Endodermal cell (in vitro differentiated cells): ENCODE data around the gene ITPK1. TPM values are rescaled to one million over a fixed set of nuclear protein-coding genes. Genes with fewer than 3 reads are reported as not detected.

Experiments
- DNase-seq: peaks from one replicate; pipeline ENCODE4 v3.0.0-alpha.2; 2017
- H3K27ac ChIP-seq: 2 replicates; pipeline ENCODE4 v1.5.1; 2013; ENCODE audit warnings: mild to moderate bottlenecking, low read depth, low read length, moderate library complexity
- H3K27me3 ChIP-seq: 2 replicates; pipeline ENCODE4 v1.6.1; 2013; ENCODE audit warnings: mild to moderate bottlenecking, low read length, moderate library complexity; ENCODE audit not compliant: insufficient read depth, control insufficient read depth, poor library complexity, severe bottlenecking
- H3K36me3 ChIP-seq: 2 replicates; pipeline ENCODE4 v1.7.0; 2013; ENCODE audit warnings: mild to moderate bottlenecking, low read length, moderate library complexity; ENCODE audit not compliant: control insufficient read depth, insufficient read depth
- H3K4me1 ChIP-seq: one replicate; pipeline ENCODE4 v1.7.0; 2013; ENCODE audit warnings: low read length; ENCODE audit not compliant: control insufficient read depth, insufficient read depth
- H3K4me3 ChIP-seq: 2 replicates; pipeline ENCODE4 v1.5.1; 2013; ENCODE audit warnings: mild to moderate bottlenecking, low read length, moderate library complexity
- H3K9ac ChIP-seq: 2 replicates; pipeline ENCODE4 v1.6.1; 2013; ENCODE audit warnings: mild to moderate bottlenecking, low read length, moderate library complexity; ENCODE audit not compliant: poor library complexity, severe bottlenecking; ENCODE audit errors: extremely low read depth
- H3K9me3 ChIP-seq: 2 replicates; pipeline ENCODE4 v1.6.1; 2013; ENCODE audit warnings: mild to moderate bottlenecking, low read length, moderate library complexity; ENCODE audit not compliant: control insufficient read depth
- H3K27ac Mint-ChIP-seq: 2 replicates; pipeline ENCODE4 v1.8.0; 2020; ENCODE audit warnings: mixed read lengths
- H3K27me3 Mint-ChIP-seq: 2 replicates; pipeline ENCODE4 v1.8.0; 2021; ENCODE audit warnings: mild to moderate bottlenecking, mixed read lengths; ENCODE audit not compliant: insufficient read depth
- H3K36me3 Mint-ChIP-seq: 2 replicates; pipeline ENCODE4 v1.8.0; 2020; ENCODE audit warnings: low read depth, mixed read lengths
- H3K4me1 Mint-ChIP-seq: 2 replicates; pipeline ENCODE4 v1.8.0; 2020; ENCODE audit warnings: mixed read lengths
- H3K4me3 Mint-ChIP-seq: 2 replicates; pipeline ENCODE4 v1.8.0; 2020; ENCODE audit warnings: mild to moderate bottlenecking, moderate library complexity, mixed read lengths
- H3K9me3 Mint-ChIP-seq: 2 replicates; pipeline ENCODE4 v1.8.0; 2020; ENCODE audit warnings: mild to moderate bottlenecking, mixed read lengths
- WGBS, 2 experiments: methylation state at CpG; one replicate each; pipeline versions ENCODE4 v1.1.5 to v1.1.7; 2013; ENCODE audit warnings: missing lambda C conversion rate in 2 of 2, mixed read lengths in 1 of 2; ENCODE audit not compliant: insufficient coverage in 1 of 2, insufficient read length in 1 of 2; 5-methylcytosine and 5-hydroxymethylcytosine counted together
- total RNA-seq, 2 donors: library from RNA; stranded (reverse); fragmentation: NEBNext Ultra II Directional in 1 of 2; extraction: Animal tissue kit (Norgen Biotek cat#: 25700) in 1 of 2; gene quantifications; 2 replicates in 1 of 2; 3 replicates in 1 of 2; pipeline ENCODE4 v1.2.1, GENCODE V29; 2021
- TF ChIP-seq, protein P1 (sequence below): fragments of 200-600 bp; sonication (generic); conservative IDR thresholded peaks from 2 replicates; pipeline ENCODE4 v1.5.0; 2021; ENCODE audit warnings: antibody characterized with exemption, mild to moderate bottlenecking

The ITPK1 gene
- total RNA-seq, 2 donors from 2014 or later = 59.9 to 66.9 TPM

- 89 to 91% methylated on average over 11 to 16 of the region's 16 CpGs for WGBS, 2 experiments
- Mint-ChIP-seq H3K4me1 (peaks cover 43% of the 10 kb centered on the region), H3K9me3 (no peaks in the 10 kb centered on the region), H3K27ac (peak overlapping the region; percentile 35), H3K4me3 (no peak overlapping the region), H3K27me3 (no peaks in the 10 kb centered on the region), H3K36me3 (peaks cover 4% of the 10 kb centered on the region)
- no peak overlapping the region for H3K9ac ChIP-seq
- no peak overlapping the region for H3K4me3 ChIP-seq
- no peaks in the 10 kb centered on the region for H3K36me3 ChIP-seq
- no peak overlapping the region for H3K27ac ChIP-seq
- H3K27me3 ChIP-seq = no peaks in the 10 kb centered on the region
- H3K4me1 ChIP-seq = peaks cover 37% of the 10 kb centered on the region
- H3K9me3 ChIP-seq = no peaks in the 10 kb centered on the region
- TF ChIP-seq, protein P1, sequence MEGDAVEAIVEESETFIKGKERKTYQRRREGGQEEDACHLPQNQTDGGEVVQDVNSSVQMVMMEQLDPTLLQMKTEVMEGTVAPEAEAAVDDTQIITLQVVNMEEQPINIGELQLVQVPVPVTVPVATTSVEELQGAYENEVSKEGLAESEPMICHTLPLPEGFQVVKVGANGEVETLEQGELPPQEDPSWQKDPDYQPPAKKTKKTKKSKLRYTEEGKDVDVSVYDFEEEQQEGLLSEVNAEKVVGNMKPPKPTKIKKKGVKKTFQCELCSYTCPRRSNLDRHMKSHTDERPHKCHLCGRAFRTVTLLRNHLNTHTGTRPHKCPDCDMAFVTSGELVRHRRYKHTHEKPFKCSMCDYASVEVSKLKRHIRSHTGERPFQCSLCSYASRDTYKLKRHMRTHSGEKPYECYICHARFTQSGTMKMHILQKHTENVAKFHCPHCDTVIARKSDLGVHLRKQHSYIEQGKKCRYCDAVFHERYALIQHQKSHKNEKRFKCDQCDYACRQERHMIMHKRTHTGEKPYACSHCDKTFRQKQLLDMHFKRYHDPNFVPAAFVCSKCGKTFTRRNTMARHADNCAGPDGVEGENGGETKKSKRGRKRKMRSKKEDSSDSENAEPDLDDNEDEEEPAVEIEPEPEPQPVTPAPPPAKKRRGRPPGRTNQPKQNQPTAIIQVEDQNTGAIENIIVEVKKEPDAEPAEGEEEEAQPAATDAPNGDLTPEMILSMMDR = no peak
- DNase-seq = no peak
Observed at GRCh38 chr14:93045965-93046704, 69.6 kb downstream of the ITPK1 start.

DNA sequence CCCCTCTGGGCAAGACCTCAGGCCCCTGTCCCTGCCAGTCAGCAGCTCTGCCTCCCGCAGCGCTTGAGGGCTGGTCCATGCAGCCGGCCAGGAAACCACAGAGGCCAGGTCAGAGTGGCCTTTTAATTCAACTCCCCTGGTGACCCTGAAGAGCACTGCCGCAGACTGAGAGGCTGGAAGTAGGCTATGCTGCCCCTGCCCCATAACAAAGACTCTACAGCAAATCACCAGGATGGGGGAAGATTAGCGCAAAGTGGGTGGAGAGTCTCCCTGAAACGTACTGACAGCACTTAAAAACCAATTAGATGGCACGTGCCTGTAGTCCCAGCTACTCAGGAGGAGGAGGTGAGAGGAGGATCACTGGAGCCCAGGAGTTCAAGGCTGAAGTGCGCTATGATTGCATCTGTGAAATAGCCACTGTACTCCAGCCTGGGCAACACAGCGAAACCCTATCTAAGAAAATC lies 70.5 kb downstream of the ITPK1 start:
- Histone ChIP-seq H3K27ac (no peak overlapping the region), H3K36me3 (no peaks in the 10 kb centered on the region), H3K9ac (no peak overlapping the region), H3K4me1 (peaks cover 37% of the 10 kb centered on the region), H3K27me3 (no peaks in the 10 kb centered on the region), H3K4me3 (no peak overlapping the region), H3K9me3 (no peaks in the 10 kb centered on the region)
- H3K9me3 Mint-ChIP-seq = no peaks in the 10 kb centered on the region
- peaks cover 52% of the 10 kb centered on the region for H3K4me1 Mint-ChIP-seq
- TF ChIP-seq, protein P1 = no peak
- no peak overlapping the region for H3K4me3 Mint-ChIP-seq
- no peaks in the 10 kb centered on the region for H3K27me3 Mint-ChIP-seq
- DNase-seq = peak; percentile 89
- H3K36me3 Mint-ChIP-seq = peaks cover 4% of the 10 kb centered on the region
- WGBS, 2 experiments = 34 to 37% methylated on average over 6 to 9 of the region's 9 CpGs
- H3K27ac Mint-ChIP-seq = peak overlapping the region; percentile 87

DNA sequence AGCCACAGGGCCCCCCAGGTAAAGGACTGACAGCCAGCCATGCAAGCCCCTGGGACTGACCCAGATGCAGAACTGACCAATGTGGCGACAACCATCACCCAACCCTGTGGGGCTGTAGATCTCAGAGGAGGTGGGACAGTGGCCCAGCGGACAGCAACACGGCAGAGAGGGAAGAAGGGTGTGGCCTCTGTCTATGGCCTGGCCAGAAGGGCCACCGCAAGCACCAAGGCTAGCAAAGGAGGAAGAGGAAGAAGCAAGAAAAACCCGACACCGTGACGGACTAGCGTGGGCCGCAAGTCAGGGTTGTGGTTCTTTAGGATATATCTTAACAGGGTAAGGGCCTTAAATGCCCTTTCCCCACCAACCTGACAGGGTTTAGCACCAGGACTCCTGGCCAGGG lies 71.2 kb downstream of the ITPK1 start:
- no peak for DNase-seq
- Histone ChIP-seq H3K9ac (no peak overlapping the region), H3K4me1 (peaks cover 32% of the 10 kb centered on the region), H3K36me3 (no peaks in the 10 kb centered on the region), H3K4me3 (no peak overlapping the region), H3K27me3 (no peaks in the 10 kb centered on the region), H3K9me3 (no peaks in the 10 kb centered on the region), H3K27ac (no peak overlapping the region)
- TF ChIP-seq, protein P1 = no peak
- Mint-ChIP-seq H3K9me3 (no peaks in the 10 kb centered on the region), H3K4me1 (peaks cover 53% of the 10 kb centered on the region), H3K27ac (peak overlapping the region; percentile 8), H3K27me3 (no peaks in the 10 kb centered on the region), H3K36me3 (peaks cover 4% of the 10 kb centered on the region), H3K4me3 (no peak overlapping the region)
- WGBS, 2 experiments = 87 to 93% methylated on average over 6 to 9 of the region's 9 CpGs
